GM12891 (cell line): ENCODE results near the gene SULF2.

Experiments used
- DNase-seq: peaks from one replicate; pipeline ENCODE4 v3.0.0; 2011; ENCODE audit warnings: low spot score; ENCODE audit not compliant: insufficient read length
- FAIRE-seq: peaks from 2 replicates; lab custom pipeline; 2011; peaks lifted over from hg19 to GRCh38; lab: Jason Lieb, UNC
- PAX5 ChIP-seq: IDR thresholded peaks from 2 replicates; pipeline ENCODE4 v1.6.1; 2011; ENCODE audit warnings: low read length, moderate library complexity, mild to moderate bottlenecking; ENCODE audit not compliant: insufficient read depth, severe bottlenecking
- POLR2A ChIP-seq: IDR thresholded peaks from 2 replicates; pipeline ENCODE4 v1.6.1; 2011; ENCODE audit warnings: low read depth, low read length, control low read depth
- POLR2AphosphoS5 ChIP-seq: IDR thresholded peaks from 2 replicates; pipeline ENCODE4 v1.6.1; 2011; ENCODE audit warnings: low read depth, low read length, control low read depth
- POU2F2 ChIP-seq: IDR thresholded peaks from 2 replicates; pipeline ENCODE4 v1.6.1; 2011; ENCODE audit warnings: low read depth, mild to moderate bottlenecking, control low read depth, low read length, moderate library complexity
- SPI1 ChIP-seq: IDR thresholded peaks from 2 replicates; pipeline ENCODE4 v1.6.1; 2011; ENCODE audit warnings: low read depth, low read length, control low read depth
- TAF1 ChIP-seq: IDR thresholded peaks from 2 replicates; pipeline ENCODE4 v1.6.1; 2011; ENCODE audit warnings: low read depth, low read length, control low read depth

SULF2 gene

DNA sequence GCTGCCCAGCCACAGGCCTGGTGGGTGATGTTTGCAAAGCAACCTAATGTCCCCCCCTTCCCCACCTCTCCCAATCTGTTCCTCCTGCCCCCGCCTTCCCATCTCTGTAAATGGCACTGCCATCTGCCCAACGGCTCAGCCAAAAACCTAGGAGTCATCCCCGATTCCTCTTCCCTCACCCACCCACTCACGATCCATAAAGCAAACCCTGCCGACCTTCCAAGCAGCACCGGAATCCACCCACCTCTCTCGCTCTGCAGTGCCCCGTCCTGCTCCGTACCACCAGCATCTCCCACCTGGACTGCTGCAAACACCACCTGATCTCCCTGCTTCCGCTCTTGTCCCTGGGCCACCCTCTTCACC lies 37.6 kb downstream of the SULF2 start:
- no peak for FAIRE-seq
- TF ChIP-seq SPI1 = no peak
- no peak for TF ChIP-seq TAF1
- no peak for TF ChIP-seq POU2F2
- TF ChIP-seq POLR2AphosphoS5 = no peak
- TF ChIP-seq POLR2A = no peak
- TF ChIP-seq PAX5 = no peak
- DNase-seq = no peak

DNA sequence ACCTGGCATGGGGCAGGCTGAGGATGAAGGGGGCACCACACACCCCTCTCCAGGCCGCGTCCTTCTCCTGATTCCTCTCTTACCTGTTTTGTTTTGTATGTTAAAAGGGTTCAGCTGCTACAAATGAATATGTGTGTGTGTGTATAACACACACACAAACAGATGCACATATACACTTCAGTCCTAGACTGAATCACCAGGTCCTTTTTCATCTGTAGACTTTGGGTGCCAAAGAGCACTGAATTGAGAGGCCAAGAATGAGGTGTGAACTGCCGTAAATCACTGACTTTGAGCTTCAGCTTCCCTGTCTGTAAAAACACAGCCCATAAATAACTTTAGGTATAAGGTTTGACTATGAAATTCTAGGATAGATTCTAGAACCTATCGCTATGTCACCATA lies 40.5 kb downstream of the SULF2 start:
- no peak for FAIRE-seq
- TF ChIP-seq POU2F2 (no peak), POLR2AphosphoS5 (no peak), TAF1 (no peak), POLR2A (no peak), PAX5 (no peak), SPI1 (no peak)

DNA sequence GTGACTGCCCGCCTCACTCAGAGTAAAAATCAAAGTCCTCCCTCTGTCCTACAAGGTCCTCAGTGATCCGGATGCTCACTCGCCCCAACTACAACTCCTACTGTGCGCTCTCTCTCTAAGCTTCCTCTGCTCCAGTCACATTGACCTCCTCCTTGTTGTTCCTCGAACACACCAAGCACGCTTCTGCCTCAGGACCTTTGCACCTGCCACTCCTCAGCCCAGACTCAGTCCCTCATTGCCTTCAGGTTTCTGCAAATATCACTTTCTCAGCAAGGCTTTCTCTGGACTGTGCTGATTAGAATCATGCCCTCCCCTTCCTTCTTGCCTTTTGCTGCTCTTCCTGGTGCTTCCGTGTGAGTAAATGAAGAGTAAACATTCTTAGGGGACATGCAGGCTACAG lies 41.6 kb downstream of the SULF2 start:
- FAIRE-seq = no peak
- DNase-seq = no peak
- TF ChIP-seq POLR2A (no peak), SPI1 (no peak), PAX5 (no peak), POLR2AphosphoS5 (no peak), TAF1 (no peak), POU2F2 (no peak)

More for the DNA sequence above, 40.5 kb downstream of the SULF2 start:
- DNase-seq = no peak

DNA sequence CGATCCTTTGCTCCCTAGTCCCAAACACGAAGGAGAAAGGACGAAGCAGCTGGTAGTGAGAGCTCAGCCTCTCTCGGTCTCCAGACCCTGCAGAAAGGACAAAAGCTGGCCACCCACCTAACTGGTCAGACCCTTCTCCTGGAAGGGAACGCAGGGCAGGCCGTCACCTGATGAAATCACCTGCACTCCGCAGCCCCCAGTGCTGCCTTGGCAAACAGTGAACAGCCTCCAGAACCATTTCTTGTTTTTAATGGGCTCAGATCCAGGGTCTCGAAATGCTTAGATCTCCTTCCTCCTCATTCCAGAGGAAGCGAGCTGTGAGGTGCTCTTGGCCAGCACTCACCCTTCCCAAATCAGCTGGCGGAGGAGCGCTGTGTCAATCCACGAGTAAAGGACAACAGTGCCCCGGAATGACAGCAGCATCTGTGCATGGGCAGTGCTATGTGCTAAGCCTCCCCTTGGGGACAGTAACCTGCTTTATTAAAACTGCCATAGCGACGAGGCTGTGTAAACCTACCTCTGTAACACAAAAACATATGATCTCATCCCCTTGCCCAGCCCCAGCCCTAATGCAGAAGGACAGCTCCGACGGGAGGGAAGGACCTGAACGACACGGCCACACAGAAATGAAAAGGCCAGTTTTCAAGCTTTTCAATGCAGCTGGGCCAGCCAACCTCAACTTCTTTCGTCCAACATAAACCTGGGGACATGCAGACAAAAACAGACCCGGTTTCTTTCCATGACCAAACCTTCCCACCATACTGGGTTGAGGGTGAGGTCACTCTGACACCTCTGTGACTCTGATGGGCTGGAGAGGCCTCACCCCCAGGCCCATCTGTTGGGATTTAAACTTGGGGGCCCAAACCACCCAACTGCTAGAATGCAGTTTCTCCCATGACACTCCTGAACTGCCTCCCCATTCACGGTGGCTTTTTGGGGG lies 43.3 kb downstream of the SULF2 start:
- no peak for FAIRE-seq
- TF ChIP-seq PAX5 (no peak), POLR2AphosphoS5 (no peak), POU2F2 (no peak), SPI1 (no peak), POLR2A (no peak), TAF1 (no peak)
- DNase-seq = no peak

DNA sequence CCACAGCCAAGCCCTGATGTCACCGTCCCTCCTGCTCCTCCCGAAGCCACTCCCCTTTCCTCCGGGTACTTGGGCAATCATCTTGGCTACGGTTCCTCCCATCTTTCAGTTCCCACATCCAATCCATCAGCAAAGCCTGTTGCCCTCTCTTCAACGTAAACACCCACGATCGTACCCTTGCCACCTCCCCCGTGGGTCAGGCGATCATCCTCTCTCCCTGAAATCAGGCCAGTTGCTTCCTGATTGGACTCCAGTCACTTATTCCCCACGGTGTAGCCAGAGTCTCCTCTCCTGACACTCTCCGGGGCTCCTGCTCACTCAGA lies 44.5 kb downstream of the SULF2 start:
- DNase-seq (no peak), FAIRE-seq (no peak)

DNA sequence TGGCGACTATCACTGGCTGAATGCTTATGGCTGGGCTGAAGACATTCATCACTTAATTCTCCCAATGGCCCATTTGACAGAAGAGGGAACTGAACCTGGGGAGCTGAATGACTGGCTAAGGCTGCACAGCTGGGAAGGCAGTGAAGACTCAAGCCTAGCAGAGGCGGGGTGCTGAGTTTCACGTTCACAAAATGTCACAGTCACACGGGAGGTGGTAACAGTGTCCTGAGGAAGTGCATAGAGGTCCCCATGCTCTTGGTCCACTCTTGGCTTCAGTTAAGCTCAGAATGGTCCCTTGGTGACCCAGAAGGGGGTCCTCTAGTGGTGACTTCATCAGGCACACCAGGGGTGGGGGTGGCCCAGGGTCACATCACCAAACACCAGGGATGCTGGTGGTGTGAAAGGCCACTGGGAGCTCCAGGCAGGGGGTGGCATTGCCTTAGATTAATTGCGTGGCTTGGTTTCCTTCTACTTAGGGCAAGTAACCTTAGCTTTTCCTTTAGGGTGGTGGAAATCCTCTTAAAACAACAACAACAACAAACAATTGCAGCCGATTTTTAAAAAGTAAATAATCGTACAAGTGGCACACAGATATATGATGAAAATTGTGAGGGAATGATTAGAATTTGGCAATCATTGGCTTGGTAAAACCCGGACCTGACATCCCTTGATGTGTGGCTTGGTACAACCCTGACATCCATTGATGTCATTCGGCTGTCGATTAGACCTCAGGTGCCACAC lies 45.0 kb downstream of the SULF2 start:
- DNase-seq = no peak
- no peak for FAIRE-seq
- TF ChIP-seq SPI1 (no peak), POU2F2 (no peak), POLR2AphosphoS5 (no peak), TAF1 (no peak), POLR2A (no peak), PAX5 (no peak)

More for the DNA sequence above, 44.5 kb downstream of the SULF2 start:
- no peak for TF ChIP-seq POLR2A
- no peak for TF ChIP-seq TAF1
- TF ChIP-seq SPI1 = no peak
- TF ChIP-seq POU2F2 = no peak
- no peak for TF ChIP-seq PAX5
- TF ChIP-seq POLR2AphosphoS5 = no peak

DNA sequence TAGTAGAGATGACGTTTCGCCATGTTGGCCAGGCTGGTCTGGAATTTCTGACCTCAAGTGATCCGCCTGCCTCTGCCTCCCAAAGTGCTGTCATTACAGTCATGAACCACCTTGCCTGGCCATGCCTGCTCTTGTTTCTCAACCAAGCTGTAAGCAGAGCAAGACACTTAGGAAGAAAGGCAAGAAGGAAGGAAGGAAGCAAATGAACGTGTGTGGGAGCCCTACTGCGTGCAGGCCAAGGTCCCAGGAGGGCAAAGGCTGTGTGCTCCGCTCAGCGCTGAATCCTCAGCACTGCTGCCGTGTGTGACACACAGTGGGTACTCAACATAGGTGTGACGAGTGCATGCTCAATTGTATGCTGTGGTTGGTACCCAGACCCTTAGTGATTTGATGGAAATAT lies 47.4 kb downstream of the SULF2 start:
- TF ChIP-seq TAF1 (no peak), SPI1 (no peak), POLR2AphosphoS5 (no peak), PAX5 (no peak), POU2F2 (no peak), POLR2A (no peak)
- DNase-seq (no peak), FAIRE-seq (no peak)

DNA sequence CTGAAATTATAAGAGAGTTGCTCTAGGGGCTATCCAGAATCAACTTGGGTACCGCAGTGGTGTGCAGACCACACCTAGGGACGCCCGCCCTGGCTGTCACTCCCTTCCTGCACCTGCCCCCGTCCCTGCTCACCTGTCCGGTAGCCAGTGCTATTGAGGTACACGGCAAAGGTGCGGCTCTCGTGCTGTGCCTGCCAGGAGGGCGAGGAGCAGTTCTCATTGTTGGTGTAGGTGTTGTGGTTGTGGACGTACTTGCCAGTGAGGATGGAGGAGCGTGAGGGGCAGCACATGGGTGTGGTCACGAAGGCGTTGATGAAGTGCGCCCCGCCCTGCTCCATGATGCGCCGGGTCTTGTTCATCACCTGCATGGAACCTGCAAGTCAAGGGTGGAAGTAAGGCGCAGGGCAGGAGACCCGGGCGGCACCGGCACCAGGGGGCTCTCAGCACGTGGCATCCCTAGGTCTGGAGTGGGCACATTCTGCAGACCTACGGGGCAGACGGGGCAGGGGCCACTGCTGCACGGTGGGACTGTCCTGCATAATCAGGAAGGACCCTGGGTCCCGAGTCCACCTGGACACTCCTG lies 48.6 kb downstream of the SULF2 start:
- FAIRE-seq (no peak), DNase-seq (no peak)
- TF ChIP-seq POLR2AphosphoS5 (no peak), TAF1 (no peak), POU2F2 (no peak), POLR2A (no peak), SPI1 (no peak)
